Peyer's patch (tissue), 4 donors: ENCODE measurements around the gene ABHD12. TPM values are rescaled to one million over a fixed set of nuclear protein-coding genes. Genes with fewer than 3 reads are reported as not detected.

Experiments
- small RNA-seq, 2 donors: library from RNA; depleted of rRNA; stranded (forward); fragments of <200 nt; gene quantifications; one replicate each; pipeline ENCODE3, GENCODE V24; 2016
- total RNA-seq, 4 donors: library from RNA; depleted of rRNA; stranded (reverse); fragments of >200 nt; gene quantifications; one replicate each; pipeline ENCODE4 v1.1.0, GENCODE V29; 2016

The ABHD12 gene
- total RNA-seq, 4 donors from 2014 or later: 46.2 to 95.4 (median 73.5) TPM

Small RNA genes within 50 kb of the gene (small RNA-seq; reads per million reads assigned to genes)
- gene AL121772.2: 0 reads per million in 2 donors

Other genes starting within 250 kb of the ABHD12 start
- gene ENTPD6, start 195.1 kb downstream of the ABHD12 start, total RNA-seq: 100 to 1,000 TPM; 122 to 248 (median 213) TPM
- gene PYGB, start 142.8 kb downstream of the ABHD12 start, total RNA-seq: 100 to 1,000 TPM in 2 of 4 donors, 10 to 100 TPM in 2; 88.3 to 154 (median 124) TPM
- gene GINS1, start 16.8 kb upstream of the ABHD12 start, total RNA-seq: 10 to 100 TPM in 1 of 4 donors, 1 to 10 TPM in 2, under 1 TPM in 1; 0.53 to 14.0 (median 1.4) TPM
- gene NINL, start 194.7 kb upstream of the ABHD12 start, total RNA-seq: 10 to 100 TPM in 2 of 4 donors, 1 to 10 TPM in 2; 4.0 to 16.5 (median 7.9) TPM
- gene NANP, start 233.2 kb upstream of the ABHD12 start, total RNA-seq: 1 to 10 TPM; 3.2 to 5.0 (median 3.5) TPM